Epidermal melanocyte (primary cell): ENCODE results near the gene IFT122.
A peak's percentile ranks its signal among the peaks of the same experiment; 100 is the strongest.

Experiments used
- DNase-seq: peaks from one replicate; pipeline ENCODE4 v3.0.0; 2011; ENCODE audit warnings: low spot score; ENCODE audit not compliant: insufficient read length

Gene IFT122

DNA sequence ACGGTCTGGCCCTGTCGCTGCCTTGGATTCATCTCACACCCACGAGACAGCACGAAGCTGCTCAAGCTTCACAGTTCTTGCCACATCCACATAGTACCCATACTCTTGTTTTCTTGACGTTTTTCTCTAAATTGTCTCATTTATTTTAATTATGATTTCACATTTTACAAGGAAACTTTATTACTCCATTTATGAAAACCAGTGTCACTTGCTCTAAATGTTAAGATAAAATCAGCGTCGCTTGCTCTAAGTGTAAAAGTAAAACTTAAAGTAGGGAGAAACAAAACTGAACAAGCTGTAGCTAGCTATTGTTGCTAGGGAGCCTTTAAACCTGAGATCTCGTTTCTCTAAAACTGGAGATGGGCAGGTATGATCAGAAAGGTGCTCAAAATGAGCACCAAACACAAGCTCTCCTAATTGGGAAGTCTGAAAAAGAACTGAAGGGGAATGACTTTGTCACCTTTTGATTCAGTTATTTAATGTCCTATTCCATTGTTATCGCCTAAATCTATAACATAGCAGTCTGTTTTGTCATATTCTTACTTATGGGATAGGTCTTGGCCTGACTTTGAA lies 680 bp downstream of the IFT122 start:
- DNase-seq, result no peak

- no peak for DNase-seq
Observed at GRCh38 chr3:129441215-129441614, 1.2 kb downstream of the IFT122 start.

GRCh38 chr3:129441782-129442181 lies 1.8 kb downstream of the IFT122 start:
- DNase-seq, result peak; percentile 48

GRCh38 chr3:129442486-129442885 lies 2.5 kb downstream of the IFT122 start:
- DNase-seq, result no peak

DNA sequence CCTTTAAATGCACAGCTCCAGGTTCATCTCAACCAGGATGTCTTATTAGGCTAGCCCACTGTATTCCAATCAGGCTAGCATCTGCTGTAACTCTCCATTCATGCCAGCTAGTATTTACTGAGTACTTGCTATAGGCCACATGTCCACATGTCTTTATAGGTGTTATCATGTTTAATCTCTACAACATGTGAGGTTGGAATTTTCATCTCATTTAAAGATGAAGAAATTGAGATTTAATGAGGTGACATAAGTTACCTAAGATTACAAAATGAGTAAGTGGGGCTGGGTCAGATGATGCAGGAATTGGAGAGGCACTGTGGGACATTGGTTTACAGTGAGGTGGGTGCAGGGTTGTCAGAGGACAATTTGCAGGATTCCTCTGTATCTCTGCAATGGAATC lies 2.9 kb downstream of the IFT122 start:
- no peak for DNase-seq

DNA sequence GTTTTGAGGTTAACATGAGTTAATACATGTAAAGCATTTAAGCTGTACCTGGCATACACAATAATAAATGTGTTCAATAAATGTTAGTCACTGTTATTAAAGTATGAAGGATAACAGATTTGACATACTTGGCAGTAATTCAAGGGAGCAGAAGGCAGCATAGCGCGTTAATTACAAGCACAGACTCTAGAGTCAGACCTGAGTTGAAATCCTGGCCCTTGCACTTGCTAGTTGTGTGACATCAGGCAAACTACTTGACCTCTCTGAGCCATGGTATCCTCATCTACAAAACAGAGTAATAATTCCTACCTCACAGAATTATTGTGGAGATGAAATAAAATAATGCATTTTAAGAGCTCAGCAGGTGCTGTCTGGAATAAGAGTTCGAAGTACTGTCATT lies 5.4 kb downstream of the IFT122 start:
- DNase-seq, result no peak

GRCh38 chr3:129446926-129447325 lies 6.9 kb downstream of the IFT122 start:
- no peak for DNase-seq

- DNase-seq, result no peak
Observed at GRCh38 chr3:129448186-129448895, 8.3 kb downstream of the IFT122 start.

GRCh38 chr3:129449279-129450115 lies 9.5 kb downstream of the IFT122 start:
- no peak for DNase-seq

DNA sequence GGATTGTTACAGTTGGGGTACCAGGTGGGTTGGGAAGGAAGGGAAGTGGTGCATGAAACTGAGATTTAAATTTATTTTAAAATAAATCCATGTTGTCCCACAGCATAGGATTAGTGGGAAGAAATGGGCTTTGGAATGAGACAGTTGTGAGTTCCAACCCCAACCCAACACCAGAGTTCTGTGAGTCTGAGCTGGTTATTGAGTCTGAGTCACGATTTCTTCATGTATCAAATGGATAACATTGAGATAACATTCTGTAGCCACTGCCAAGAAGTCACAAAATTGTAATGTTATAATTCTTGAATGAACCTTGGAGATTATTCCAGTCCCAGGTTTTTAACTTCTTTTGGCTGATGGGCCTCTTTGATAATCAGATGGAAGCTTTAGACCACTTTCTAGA lies 13.7 kb downstream of the IFT122 start:
- no peak for DNase-seq

- DNase-seq, result no peak
Observed at GRCh38 chr3:129460155-129460554, 20.1 kb downstream of the IFT122 start.

GRCh38 chr3:129460572-129460971 lies 20.5 kb downstream of the IFT122 start:
- no peak for DNase-seq

DNA sequence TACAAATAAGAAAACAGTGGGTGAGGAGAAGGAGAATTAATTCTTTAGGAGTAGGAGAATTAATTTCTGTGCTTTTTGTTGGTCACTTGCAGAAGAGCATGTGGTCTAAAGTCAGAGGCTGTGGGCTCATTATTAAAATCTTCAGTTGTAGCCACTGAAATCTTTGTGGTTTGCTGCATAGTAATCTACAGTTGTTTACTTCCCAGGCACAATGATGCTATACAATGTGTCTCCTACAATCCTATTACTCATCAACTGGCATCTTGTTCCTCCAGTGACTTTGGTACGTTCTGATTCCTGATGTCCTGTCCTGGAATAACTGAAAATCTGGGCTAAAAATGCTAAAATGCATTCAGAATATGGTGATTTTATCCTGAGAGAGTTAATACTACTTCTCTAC lies 21.0 kb downstream of the IFT122 start:
- DNase-seq, result peak; percentile 45

DNA sequence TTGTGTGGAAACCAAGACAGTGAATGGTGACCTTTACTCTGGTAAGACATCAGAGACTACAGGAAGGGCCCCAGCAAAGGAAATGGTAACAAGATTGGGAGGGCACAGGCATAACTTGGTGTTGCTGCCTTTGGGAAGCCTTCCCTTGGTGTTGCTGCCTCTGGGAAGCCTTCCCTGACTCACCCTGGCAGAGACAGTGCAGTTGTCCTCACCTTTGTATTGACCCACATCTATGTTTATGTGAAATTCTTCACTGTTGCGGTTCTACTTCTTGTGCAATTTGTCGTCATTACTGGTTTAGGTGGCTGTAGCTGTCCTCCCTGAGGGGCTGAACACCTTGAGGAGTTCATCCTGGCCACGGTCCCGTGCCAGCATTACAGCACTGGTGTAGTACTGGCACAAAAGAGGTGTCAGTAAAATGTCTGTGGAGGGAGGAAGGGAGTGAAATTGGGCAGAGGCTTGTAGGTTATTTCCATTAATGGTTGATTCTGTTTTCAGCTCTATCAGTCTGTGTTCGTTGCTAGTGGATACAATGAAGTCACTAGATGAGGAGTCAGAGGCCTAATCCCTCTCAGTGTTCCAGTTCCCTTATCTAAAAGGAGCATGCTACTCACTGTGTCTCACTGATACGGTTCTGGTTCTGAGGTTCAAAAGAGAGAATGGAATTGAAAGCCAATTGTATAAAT lies 21.6 kb downstream of the IFT122 start:
- no peak for DNase-seq

DNA sequence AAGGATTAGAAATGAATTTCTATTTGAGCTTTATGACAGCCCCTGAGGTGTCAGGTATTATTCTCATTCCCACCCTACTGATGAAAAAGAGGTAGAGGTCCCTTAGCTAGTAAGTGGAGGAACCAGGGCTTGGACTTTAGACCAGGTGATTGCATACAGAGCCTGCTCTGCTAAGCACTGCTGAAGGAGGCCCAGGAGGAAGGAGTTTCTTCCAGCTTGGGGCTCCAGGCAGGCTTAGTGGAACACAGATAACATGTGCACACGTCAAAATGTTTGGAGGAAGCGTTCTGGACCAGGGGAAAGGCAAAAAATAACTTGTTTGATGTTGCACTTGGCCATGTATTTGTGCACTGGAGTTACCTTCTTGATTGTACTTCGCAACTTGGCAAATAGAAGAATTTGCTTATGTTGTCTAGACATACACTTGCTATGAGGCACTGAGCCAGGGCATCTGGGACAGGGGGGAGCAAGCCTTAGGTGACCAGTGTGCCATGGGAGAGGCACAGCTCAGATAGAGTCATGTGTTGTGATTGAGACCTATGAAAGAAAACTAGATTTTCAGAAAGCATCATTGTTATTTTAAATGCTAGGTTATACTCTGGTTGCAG lies 22.4 kb downstream of the IFT122 start:
- DNase-seq, result no peak

DNA sequence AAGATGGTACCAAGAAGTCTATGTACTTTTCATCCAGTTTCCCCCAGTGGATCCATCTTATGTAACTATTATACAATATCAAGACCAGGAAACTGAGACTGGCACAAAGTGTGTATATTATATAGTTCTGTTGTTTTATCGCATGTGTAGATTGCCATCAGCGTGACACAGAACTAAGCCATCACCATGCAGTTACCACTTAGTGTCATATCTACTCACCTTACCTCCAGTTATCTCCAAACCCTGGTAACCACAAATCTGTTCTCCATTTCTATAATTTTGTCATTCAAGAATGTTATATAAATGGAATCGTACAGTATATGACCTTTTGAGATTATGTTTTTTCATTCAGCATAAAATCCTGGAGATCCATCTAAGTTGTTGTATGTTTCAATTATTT lies 23.1 kb downstream of the IFT122 start:
- DNase-seq, result no peak

DNA sequence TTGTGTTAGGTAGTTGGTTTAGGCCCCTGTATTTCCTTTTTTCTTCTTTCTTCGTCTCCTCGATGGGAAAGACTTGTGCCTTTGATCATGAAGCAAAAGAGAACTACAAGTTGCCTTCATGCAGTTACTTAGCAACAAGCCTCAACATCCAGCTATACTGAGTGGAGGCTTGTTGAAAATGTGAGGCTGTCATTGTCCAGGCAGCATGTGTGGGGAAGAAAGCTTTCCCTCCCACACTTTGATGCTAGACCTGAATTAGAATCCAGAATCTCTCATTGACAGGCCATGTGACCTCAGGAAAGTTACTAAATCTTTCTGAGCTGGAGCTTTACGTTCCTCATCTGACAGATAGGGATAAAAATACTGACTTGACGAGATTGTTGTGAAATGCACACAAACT lies 23.7 kb downstream of the IFT122 start:
- no peak for DNase-seq

DNA sequence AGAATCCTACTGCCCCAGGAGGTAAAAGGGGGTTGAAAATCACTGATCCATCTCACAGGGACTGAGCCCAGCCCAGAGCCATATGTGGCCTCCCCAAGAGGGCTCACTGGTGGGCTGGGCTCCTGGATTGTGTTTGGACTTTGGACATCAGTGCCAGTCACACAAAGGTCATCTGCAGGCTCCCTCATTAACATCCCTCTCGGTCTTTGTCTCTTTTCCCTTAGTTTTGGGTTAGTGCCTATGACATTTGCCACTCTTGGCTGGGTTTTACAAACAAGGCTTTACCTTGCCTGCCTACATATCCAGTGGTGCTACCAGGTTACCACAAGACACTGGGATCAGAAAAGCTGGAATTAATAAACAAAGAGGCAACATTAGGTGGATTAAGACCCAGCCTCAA lies 27.9 kb downstream of the IFT122 start:
- no peak for DNase-seq

GRCh38 chr3:129469026-129469425 lies 29.0 kb downstream of the IFT122 start:
- DNase-seq, result no peak

GRCh38 chr3:129470861-129471260 lies 30.8 kb downstream of the IFT122 start:
- no peak for DNase-seq

- no peak for DNase-seq
Observed at GRCh38 chr3:129473067-129473768, 33.2 kb downstream of the IFT122 start.
